ENCODE results near the gene TBC1D25.

TBC1D25 gene

GRCh38 chrX:48508400-48509244 is 30.9 kb upstream of the TBC1D25 start, which contains the start of gene PORCN (continued):
- TF ChIP-seq ZBTB10 (tag by site-specific recombination; IDR thresholded peaks at IDR 0.05) (peak; percentile 89), ZNF398 (tag by site-specific recombination; IDR thresholded peaks at IDR 0.05) (peak; percentile 12; the same call in 1 of the 2 replicates), BCL11A (tag by site-specific recombination; IDR thresholded peaks at IDR 0.05; ENCODE audit: low read depth) (no peak), ZNF777 (tag by site-specific recombination; IDR thresholded peaks at IDR 0.05; ENCODE audit: borderline replicate concordance) (peak; percentile 25; the same call in 1 of the 2 replicates), GLIS1 (tag by site-specific recombination; IDR thresholded peaks at IDR 0.05) (0 out of 2 replicates have a peak, but pooled peaks have one; percentile 18), ZNF324 (tag by site-specific recombination; IDR thresholded peaks at IDR 0.05) (peak; percentile 59; the same call in 1 of the 2 replicates), ZBTB20 (tag by site-specific recombination; IDR thresholded peaks at IDR 0.05) (no peak), ZNF366 (tag by site-specific recombination; conservative IDR thresholded peaks at IDR 0.05) (peak; percentile 44), SP3 (tag by site-specific recombination; IDR thresholded peaks at IDR 0.05) (peak; percentile 56)

GRCh38 chrX:48509245-48509590 is 30.3 kb upstream of the TBC1D25 start:
- CTCF ChIA-PET: no interaction called here
- no peak for TF ChIP-seq EGR2 (tag by site-specific recombination; IDR thresholded peaks at IDR 0.05; ENCODE audit: low read depth)
- no peak for TF ChIP-seq PRDM2 (tag by site-specific recombination; IDR thresholded peaks at IDR 0.05; ENCODE audit: borderline replicate concordance)
- TF ChIP-seq ZNF174 (tag by site-specific recombination; IDR thresholded peaks at IDR 0.05): no peak
- no peak for TF ChIP-seq ZNF518A (tag by site-specific recombination; conservative IDR thresholded peaks at IDR 0.05; ENCODE audit: low read depth)
- TF ChIP-seq INSM2 (tag by site-specific recombination; IDR thresholded peaks at IDR 0.05): no peak
- TF ChIP-seq ZNF19 (tag by site-specific recombination; IDR thresholded peaks at IDR 0.05; ENCODE audit: low read depth): no peak
- no peak for TF ChIP-seq GLI2 (tag by site-specific recombination; IDR thresholded peaks at IDR 0.05; ENCODE audit: borderline replicate concordance, low read depth)

More at GRCh38 chrX:48509245-48509590, 30.3 kb upstream of the TBC1D25 start:
- POLR2A ChIA-PET: no interaction called here
- peak overlapping the region; percentile 65 for H3K4me3 ChIP-seq (ENCODE audit: low read depth, low read length)
- H3K9me3 ChIP-seq (ENCODE audit: control insufficient read depth, insufficient read depth, low read depth, low read length): no peaks in the 10 kb centered on the region
- peaks cover 0 to 11% of the 10 kb centered on the region in 2 experiments; a peak in 1 of 3 replicates for H3K36me3 ChIP-seq (ENCODE audit: control insufficient read depth in 2 of 2, insufficient read depth in 1 of 2, low read length in 2 of 2)
- no peaks in the 10 kb centered on the region for H3K4me1 ChIP-seq (ENCODE audit: control insufficient read depth, insufficient read depth, low read length)
- H3K27ac ChIP-seq (ENCODE audit: extremely low read depth, low read depth, low read length): no peak overlapping the region; the same call in 1 of the 2 replicates
